Fibroblast of villous mesenchyme (primary cell): Measurements from ENCODE around the gene TLCD2. TPM values are rescaled to one million over a fixed set of nuclear protein-coding genes. Genes with fewer than 3 reads are reported as not detected.
"Not testable (repeated sequence)": the region's sequence is repeated elsewhere in the genome, so short reads cannot be mapped to it uniquely, and the experiment has no call there.

Source experiments
- DNase-seq: peaks from one replicate; pipeline ENCODE4 v3.0.0-alpha.2; 2010; ENCODE audit warnings: low read depth
- H3K4me3 ChIP-seq: 2 replicates; pipeline ENCODE4 v1.5.1; 2011; ENCODE audit warnings: low read depth, mild to moderate bottlenecking, low read length
- total RNA-seq: library from RNA; depleted of rRNA; stranded (reverse); fragments of >200 nt; gene quantifications from 2 replicates; pipeline ENCODE4 v1.2.3, GENCODE V29; 2012
- TF ChIP-seq, protein P1 (sequence below): IDR thresholded peaks from 2 replicates; pipeline ENCODE4 v1.5.1; 2012; ENCODE audit warnings: low read depth, mild to moderate bottlenecking, low read length; ENCODE audit not compliant: insufficient read depth

Gene TLCD2
- total RNA-seq, 1 donor = 3.9 TPM

DNA sequence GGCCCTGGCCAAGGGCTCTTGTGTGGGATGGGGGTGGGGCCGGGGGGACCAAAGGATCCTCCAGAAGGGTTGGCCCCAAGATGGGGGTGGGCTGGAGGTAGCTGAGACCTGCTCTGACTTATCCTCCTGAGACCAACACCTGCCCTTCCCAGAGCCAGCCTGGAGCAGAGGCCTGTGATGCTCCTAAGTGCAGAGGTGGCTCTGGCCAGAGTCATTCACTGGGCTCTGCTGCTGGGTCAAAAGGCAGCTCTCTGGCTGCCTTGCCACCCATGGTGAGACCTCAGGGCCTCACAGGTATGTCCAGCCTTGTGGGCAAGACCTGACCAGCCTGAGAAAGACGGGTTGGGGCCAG lies 32.9 kb upstream of the TLCD2 start:
- TF ChIP-seq, protein P1, sequence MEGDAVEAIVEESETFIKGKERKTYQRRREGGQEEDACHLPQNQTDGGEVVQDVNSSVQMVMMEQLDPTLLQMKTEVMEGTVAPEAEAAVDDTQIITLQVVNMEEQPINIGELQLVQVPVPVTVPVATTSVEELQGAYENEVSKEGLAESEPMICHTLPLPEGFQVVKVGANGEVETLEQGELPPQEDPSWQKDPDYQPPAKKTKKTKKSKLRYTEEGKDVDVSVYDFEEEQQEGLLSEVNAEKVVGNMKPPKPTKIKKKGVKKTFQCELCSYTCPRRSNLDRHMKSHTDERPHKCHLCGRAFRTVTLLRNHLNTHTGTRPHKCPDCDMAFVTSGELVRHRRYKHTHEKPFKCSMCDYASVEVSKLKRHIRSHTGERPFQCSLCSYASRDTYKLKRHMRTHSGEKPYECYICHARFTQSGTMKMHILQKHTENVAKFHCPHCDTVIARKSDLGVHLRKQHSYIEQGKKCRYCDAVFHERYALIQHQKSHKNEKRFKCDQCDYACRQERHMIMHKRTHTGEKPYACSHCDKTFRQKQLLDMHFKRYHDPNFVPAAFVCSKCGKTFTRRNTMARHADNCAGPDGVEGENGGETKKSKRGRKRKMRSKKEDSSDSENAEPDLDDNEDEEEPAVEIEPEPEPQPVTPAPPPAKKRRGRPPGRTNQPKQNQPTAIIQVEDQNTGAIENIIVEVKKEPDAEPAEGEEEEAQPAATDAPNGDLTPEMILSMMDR = no peak
- H3K4me3 ChIP-seq = no peak overlapping the region
- DNase-seq = no peak

DNA sequence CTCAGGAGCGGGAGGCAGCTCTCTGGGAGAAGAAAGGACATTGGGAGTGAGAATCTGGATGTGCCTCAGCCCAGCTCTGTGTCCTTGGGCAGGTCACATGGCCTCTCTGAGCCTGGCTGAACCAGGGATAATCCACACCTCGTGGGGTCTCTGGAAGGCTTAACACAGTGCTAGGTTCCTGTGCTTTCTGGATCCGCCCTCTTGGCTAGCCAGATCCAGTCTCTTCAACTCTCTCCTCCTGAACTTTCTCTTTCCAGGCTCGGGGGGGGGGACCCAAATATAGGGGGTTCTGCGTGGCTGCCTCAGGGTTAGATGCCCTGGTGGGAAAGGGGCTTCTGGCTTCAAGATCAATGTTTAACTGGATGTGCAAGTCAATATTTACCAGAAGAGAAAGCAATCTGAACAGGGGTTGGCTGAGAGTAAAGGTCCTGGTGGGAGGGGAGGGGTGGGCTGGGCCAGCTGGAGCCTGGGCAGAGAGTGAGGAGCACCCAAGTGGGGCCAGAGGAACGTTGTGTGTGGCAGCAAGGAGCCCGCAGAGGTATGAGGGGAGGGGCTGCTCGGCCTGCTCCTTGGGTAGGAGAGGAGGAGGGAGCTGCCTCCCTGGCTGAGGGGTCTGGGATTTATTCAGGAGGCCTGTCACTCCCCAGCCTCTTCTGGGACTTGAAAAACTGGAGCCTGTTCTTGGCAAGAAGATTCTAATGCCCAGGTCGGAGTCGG lies 32.4 kb upstream of the TLCD2 start, which contains the start of gene SERPINF2:
SERPINF2 (plus strand) TSS at position 501 of the 717 bp plus-strand sequence. CDS start 2,125 bp downstream, outside the sequence.
- TF ChIP-seq, protein P1 = no peak
- H3K4me3 ChIP-seq = no peak within 1 kb of the TSS
- no peak for DNase-seq

DNA sequence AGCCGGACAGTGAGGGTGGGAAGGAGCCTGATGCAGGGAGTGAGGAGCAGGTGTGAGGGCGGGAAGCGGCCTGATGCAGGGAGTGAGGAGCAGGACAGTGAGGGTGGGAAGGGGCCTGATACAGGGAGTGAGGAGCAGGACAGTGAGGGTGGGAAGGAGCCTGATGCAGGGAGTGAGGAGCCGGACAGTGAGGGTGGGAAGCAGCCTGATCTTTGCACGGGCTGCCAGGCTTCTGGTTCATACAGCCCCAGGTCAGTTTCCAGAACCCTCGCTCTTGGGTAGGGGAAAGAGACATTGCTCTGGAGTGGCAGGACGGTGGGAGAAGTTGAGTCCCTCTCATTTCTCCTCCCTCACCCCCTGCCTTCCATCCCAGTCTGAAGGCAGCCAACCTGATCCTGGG lies 31.7 kb upstream of the TLCD2 start:
- DNase-seq, H3K4me3 ChIP-seq: not testable (repeated sequence)

DNA sequence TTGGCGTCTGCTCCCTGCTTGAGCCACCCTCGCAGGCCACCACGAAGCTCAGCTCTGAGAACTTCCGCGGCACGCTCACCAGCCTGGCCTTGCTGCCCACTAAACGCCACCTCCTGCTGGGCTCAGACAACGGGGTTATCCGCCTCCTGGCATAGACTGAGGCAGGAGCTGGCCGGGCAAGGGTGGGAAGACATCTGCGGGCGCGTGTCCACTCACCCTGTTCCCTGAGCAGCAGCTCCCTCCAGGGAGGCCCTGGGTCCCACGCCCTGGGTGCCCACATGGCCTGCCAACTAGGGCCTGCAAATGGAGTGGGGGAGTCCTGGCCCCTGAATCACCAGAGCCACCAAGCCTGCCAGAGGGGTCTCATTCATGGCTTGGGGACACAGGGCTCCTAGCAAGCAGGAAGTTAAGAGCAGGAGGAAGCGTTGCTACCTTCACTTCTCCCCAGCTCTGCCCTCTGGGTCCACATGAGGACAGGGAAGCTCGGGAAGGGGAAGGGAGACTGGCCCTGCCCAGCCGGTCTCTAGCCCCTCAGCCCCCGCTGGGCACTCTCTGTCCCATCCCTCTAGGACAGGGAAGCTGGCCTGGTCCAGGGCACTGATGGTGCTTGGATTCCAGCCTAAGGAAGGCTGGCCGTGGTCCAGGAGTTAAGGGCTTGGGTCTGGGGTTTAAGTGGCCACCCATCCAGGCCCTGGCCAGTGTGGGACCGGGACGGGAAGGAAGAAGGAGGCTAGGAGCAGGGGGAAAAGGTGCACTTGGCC lies 27.5 kb upstream of the TLCD2 start:
- DNase-seq = no peak
- TF ChIP-seq, protein P1 = no peak
- no peak overlapping the region for H3K4me3 ChIP-seq

DNA sequence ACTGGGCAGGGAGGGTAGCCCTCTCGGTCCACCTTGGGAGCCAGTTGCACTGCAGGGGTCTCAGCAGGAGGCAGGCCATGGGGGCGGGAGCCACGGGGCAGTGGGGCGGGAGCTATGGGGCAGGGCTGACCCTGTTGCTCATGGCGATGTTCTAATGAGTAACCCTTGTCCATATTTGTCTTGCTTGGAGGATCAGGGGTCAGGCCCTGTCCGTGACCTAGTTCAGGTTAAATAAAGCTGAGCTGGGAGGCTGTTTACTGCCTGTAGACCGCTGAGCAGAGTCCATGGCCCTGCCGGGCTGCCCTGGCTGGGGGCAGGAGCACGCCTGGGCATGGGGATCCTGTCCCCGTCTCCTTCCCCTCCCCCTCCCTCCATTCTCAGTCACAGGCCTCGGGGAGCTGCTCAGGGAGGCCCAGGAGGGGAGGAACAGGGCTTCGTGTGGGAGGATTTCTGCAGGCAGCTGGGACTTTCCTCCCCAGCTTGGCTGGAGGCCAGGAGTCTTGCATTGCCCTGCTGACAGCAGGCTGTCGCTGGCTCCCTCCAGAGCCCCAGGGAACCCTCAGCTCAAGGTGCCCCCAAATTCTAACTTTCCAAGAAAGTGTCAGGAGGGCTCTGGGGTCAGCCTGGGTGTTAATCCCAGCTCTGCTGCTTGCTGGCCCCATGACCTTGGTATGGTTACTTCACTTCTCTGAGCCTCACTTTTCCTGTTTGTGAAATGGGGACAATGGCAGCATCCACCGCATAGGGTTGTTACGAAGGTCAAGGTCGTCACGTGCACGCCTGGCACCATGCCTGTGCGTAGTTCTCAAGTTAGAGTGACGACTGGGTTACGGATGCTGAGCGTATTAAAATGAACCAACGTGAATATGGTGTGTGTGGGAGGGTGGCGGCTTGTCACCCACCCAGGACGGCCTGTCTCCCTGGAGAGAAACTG lies 26.4 kb upstream of the TLCD2 start:
- TF ChIP-seq, protein P1 = no peak
- no peak overlapping the region for H3K4me3 ChIP-seq
- DNase-seq = peak; percentile 92

DNA sequence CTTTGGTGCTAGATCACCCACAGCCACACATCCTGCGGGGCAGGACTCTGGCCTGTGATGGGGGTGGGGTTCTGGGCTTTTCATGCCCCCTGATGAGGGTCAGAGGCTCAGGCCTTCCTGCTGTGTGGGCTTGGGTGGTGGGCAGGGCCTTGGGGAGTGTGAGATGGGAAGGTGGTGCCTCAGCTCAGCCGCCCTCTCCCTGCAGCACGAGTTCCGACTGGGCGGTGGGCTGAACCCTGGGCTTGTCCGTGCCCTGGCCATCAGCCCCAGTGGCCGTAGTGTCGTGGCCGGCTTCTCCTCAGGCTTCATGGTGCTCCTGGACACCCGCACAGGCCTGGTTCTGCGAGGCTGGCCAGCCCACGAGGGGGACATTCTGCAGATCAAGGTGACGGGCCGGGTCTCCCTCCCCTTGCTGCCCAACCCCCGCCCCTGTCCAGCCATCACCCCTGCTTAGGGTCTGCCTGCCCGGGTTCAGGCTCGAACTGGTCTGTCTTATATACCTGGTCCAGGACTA lies 25.7 kb upstream of the TLCD2 start:
- no peak overlapping the region for H3K4me3 ChIP-seq
- TF ChIP-seq, protein P1 = no peak
- no peak for DNase-seq
